MCF 10A (cell line): Measurements from ENCODE around the gene SATB1. TPM values are rescaled to one million over a fixed set of nuclear protein-coding genes. Genes with fewer than 3 reads are reported as not detected.

Experiments used
- BruUV-seq: library from RNA; stranded (reverse); fragments of 400-500 nt; replicated peaks from 2 replicates; lab custom pipeline; 2021; lab: Mats Ljungman, UMichigan
- CTCF ChIA-PET: fragments of 300-600 bp; sonication (Branson Sonifier 250); formaldehyde crosslinking; extraction: SDS; loops from one replicate; lab custom pipeline; 2021; ENCODE audit warnings: antibody characterized with exemption, inconsistent platforms; lab: Yijun Ruan, JAX
- POLR2A ChIA-PET: fragments of 300-600, 350-650 bp; sonication (Branson Sonifier 250); formaldehyde crosslinking; extraction: SDS; loops from one replicate; lab custom pipeline; 2020; ENCODE audit warnings: antibody characterized with exemption, inconsistent platforms; lab: Yijun Ruan, JAX
- DNase-seq: peaks from one replicate; pipeline ENCODE4 v3.0.0-alpha.2; 2018; ENCODE audit not compliant: unreplicated experiment
- H3K27ac Mint-ChIP-seq: one replicate; pipeline ENCODE4 v1.8.0; 2022; ENCODE audit warnings: mild to moderate bottlenecking, low read depth, mixed read lengths; ENCODE audit not compliant: unreplicated experiment
- H3K27me3 Mint-ChIP-seq: one replicate; pipeline ENCODE4 v1.8.0; 2022; ENCODE audit warnings: mixed read lengths; ENCODE audit not compliant: insufficient read depth, unreplicated experiment
- H3K36me3 Mint-ChIP-seq: one replicate; pipeline ENCODE4 v1.8.0; 2022; ENCODE audit warnings: mild to moderate bottlenecking, moderate library complexity, mixed read lengths; ENCODE audit not compliant: insufficient read depth, unreplicated experiment
- H3K4me1 Mint-ChIP-seq: one replicate; pipeline ENCODE4 v1.8.0; 2022; ENCODE audit warnings: mixed read lengths; ENCODE audit not compliant: insufficient read depth, unreplicated experiment
- H3K4me3 Mint-ChIP-seq: one replicate; pipeline ENCODE4 v1.8.0; 2022; ENCODE audit warnings: mild to moderate bottlenecking, moderate library complexity, mixed read lengths; ENCODE audit not compliant: unreplicated experiment
- H3K9me3 Mint-ChIP-seq: one replicate; pipeline ENCODE4 v1.8.0; 2022; ENCODE audit warnings: mixed read lengths; ENCODE audit not compliant: unreplicated experiment
- intact Hi-C: fragments of 100-400 bp; cut with micrococcal nuclease; formaldehyde crosslinking; loops from 2 replicates; pipeline ENCODE4 v1.14.1; 2022
- total RNA-seq: library from RNA; stranded (reverse); gene quantifications from 2 replicates; pipeline ENCODE4 v1.2.3, GENCODE V29; 2022
- TF ChIP-seq, protein P1 (sequence below): fragments of 200-600 bp; IDR thresholded peaks from one replicate; pipeline ENCODE4 v1.8.0; 2022; ENCODE audit warnings: antibody characterized with exemption, mild to moderate bottlenecking; ENCODE audit not compliant: unreplicated experiment

SATB1 gene
- total RNA-seq, 1 experiment from 2014 or later, result 0.23 TPM

DNA sequence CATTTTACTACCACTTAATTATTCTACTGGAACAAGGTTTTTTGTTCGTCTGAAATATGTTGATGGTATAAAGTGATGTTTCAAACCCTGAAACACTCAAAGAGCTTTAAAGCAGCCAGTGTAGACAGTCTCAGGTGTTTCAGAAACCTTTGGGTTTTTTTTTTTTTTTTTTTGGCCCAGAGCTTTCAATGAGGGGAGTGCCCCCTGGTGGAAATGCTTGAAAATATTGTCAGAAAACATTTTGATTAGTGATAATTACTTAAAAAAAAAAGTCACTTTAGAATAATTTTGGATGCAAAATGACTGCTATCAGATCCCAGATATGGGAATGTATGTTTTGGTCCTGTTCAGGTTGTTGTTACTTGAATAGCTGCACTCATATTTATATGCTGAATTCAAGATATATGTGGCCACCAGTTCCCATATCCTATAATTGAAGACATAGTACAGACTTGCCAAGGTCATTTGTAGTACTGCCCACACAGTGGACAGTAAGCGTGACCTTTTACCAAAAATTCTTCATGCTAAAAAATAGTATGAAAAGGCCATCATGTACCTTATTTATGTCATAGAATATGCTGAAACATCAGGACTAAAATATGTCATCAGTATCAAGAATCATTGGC, 35.9 kb downstream of the SATB1 start:
- ChIA-PET CTCF (interaction anchor here (0.6 to 2.1 kb wide), 26 partner anchors 8 to 1314 kb away, joined by 3 to 12 read pairs (median 3); no protein-coding TSS in a partner anchor), POLR2A (no interaction called here)
- no peaks in the 10 kb centered on the region for H3K4me1 Mint-ChIP-seq
- H3K27ac Mint-ChIP-seq, result no peak overlapping the region
- no TSS peak for BruUV-seq
- TF ChIP-seq, protein P1, sequence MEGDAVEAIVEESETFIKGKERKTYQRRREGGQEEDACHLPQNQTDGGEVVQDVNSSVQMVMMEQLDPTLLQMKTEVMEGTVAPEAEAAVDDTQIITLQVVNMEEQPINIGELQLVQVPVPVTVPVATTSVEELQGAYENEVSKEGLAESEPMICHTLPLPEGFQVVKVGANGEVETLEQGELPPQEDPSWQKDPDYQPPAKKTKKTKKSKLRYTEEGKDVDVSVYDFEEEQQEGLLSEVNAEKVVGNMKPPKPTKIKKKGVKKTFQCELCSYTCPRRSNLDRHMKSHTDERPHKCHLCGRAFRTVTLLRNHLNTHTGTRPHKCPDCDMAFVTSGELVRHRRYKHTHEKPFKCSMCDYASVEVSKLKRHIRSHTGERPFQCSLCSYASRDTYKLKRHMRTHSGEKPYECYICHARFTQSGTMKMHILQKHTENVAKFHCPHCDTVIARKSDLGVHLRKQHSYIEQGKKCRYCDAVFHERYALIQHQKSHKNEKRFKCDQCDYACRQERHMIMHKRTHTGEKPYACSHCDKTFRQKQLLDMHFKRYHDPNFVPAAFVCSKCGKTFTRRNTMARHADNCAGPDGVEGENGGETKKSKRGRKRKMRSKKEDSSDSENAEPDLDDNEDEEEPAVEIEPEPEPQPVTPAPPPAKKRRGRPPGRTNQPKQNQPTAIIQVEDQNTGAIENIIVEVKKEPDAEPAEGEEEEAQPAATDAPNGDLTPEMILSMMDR, result peak; percentile 42
- H3K36me3 Mint-ChIP-seq, result no peaks in the 10 kb centered on the region
- H3K4me3 Mint-ChIP-seq, result no peak overlapping the region
- peaks cover 6% of the 10 kb centered on the region for H3K27me3 Mint-ChIP-seq
- peak; percentile 44 for DNase-seq
- intact Hi-C loops, result loop anchor here (1.0 kb wide), 2 partner anchors 483 to 495 kb away; no protein-coding TSS in a partner anchor
- no peaks in the 10 kb centered on the region for H3K9me3 Mint-ChIP-seq

DNA sequence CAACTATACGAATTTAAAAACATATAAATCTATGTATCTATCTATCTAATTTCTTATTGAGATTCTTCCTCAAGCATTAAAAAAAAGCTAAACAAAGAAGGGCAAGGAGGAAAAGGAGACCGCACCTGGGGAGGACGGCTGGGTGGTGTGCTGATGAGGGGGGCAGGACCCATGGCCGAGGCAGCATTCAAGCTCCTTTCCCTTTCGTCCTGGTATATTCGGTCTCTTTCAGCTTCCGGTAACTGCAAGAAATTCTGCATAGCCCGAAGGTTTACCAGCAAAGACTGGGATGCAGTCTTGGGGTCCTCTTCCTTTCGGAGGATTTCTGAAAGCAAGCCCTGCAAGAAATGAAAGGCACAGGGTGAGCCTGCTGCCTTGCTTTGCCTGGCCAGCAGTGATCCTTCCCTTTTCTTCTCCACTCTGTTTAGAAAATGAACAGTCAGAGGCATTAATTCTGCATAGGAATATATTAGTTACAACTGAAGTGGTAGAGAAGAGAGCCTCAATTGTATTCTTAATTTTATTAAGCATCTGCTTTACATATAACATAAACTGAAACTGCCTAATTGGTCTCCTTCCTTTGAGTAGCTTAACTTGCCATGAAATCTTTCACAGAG, 38.8 kb downstream of the SATB1 start:
- BruUV-seq, result no TSS peak

DNA sequence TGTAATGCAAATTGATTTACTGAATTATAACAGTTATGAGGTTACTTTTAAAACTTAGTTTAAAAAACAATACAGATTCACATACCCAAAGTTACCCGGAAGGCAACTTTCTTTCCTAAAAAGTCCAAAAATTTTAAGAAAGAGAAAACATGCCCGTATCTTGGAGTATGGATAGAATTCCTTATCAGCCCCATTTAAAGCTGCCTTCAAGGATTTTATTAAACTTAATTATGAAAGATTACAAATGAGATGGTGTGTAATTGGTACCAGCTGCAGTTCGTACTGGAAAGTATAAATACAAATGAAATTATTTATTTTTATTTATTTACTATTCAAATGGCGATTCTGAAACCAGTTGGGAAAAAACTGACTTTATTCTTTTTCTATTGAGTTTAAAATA, 39.4 kb downstream of the SATB1 start:
- intact Hi-C loops, result no loop called here
- Mint-ChIP-seq H3K4me1 (no peaks in the 10 kb centered on the region), H3K27me3 (peaks cover 16% of the 10 kb centered on the region), H3K9me3 (no peaks in the 10 kb centered on the region), H3K36me3 (no peaks in the 10 kb centered on the region), H3K4me3 (no peak overlapping the region), H3K27ac (no peak overlapping the region)
- DNase-seq, result no peak
- CTCF ChIA-PET, result interaction anchor here (0.6 to 0.8 kb wide), 4 partner anchors 149 to 910 kb away, joined by 3 to 4 read pairs (median 3); no protein-coding TSS in a partner anchor
- TF ChIP-seq, protein P1, result no peak
- no TSS peak for BruUV-seq
- POLR2A ChIA-PET, result no interaction called here

More for the DNA sequence above, 38.8 kb downstream of the SATB1 start:
- TF ChIP-seq, protein P1, result no peak
- no peaks in the 10 kb centered on the region for H3K36me3 Mint-ChIP-seq
- no peak overlapping the region for H3K27ac Mint-ChIP-seq
- DNase-seq, result no peak
- peaks cover 16% of the 10 kb centered on the region for H3K27me3 Mint-ChIP-seq
- no peak overlapping the region for H3K4me3 Mint-ChIP-seq
- ChIA-PET CTCF (interaction anchor here (0.5 to 0.8 kb wide), 4 partner anchors 18 to 910 kb away, joined by 3 to 4 read pairs (median 4); no protein-coding TSS in a partner anchor), POLR2A (no interaction called here)
- no peaks in the 10 kb centered on the region for H3K9me3 Mint-ChIP-seq
- H3K4me1 Mint-ChIP-seq, result no peaks in the 10 kb centered on the region
- intact Hi-C loops, result no loop called here

DNA sequence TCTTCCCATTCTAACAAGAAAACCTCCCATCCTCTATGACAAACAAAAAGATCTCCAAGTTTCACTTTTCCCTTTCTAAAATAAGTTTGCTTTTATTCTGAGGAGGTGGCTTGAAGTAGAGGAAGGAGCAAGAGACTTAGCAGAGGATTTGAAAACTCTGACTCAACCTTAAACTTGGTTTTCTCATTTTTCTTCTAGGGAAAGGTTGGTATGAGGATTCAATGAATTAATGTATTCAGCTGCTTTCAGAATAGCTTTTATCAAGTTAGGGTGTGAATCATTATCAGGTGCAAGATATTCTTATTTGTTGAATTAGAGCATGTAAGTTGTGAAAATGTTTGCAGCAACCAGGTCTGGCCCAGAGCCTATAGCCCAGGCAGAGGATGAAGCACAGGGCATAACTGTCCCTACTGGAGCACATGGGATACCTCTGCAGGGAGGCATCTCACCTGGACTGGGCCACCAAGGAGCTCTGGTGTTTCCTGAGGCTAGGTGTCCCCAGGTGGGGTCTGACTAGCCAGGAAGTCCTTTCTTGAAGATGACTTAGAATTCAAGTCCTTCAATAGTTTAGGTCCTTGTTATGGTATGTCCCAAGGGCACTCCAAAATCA, 42.3 kb downstream of the SATB1 start:
- POLR2A ChIA-PET, result no interaction called here
- no peak overlapping the region for H3K27ac Mint-ChIP-seq

More for the DNA sequence above, 42.3 kb downstream of the SATB1 start:
- BruUV-seq, result no TSS peak
- intact Hi-C loops, result no loop called here
- Mint-ChIP-seq H3K27me3 (peaks cover 28% of the 10 kb centered on the region), H3K9me3 (no peaks in the 10 kb centered on the region), H3K4me3 (no peak overlapping the region), H3K36me3 (no peaks in the 10 kb centered on the region), H3K4me1 (no peaks in the 10 kb centered on the region)
- no peak for DNase-seq
- TF ChIP-seq, protein P1, result no peak
- CTCF ChIA-PET, result no interaction called here
